Measurements from ENCODE around the gene HNRNPF. TPM values are rescaled to one million over a fixed set of nuclear protein-coding genes. Genes with fewer than 3 reads are reported as not detected.

HNRNPF gene
- total RNA-seq, 1 donor, result 229 TPM

DNA sequence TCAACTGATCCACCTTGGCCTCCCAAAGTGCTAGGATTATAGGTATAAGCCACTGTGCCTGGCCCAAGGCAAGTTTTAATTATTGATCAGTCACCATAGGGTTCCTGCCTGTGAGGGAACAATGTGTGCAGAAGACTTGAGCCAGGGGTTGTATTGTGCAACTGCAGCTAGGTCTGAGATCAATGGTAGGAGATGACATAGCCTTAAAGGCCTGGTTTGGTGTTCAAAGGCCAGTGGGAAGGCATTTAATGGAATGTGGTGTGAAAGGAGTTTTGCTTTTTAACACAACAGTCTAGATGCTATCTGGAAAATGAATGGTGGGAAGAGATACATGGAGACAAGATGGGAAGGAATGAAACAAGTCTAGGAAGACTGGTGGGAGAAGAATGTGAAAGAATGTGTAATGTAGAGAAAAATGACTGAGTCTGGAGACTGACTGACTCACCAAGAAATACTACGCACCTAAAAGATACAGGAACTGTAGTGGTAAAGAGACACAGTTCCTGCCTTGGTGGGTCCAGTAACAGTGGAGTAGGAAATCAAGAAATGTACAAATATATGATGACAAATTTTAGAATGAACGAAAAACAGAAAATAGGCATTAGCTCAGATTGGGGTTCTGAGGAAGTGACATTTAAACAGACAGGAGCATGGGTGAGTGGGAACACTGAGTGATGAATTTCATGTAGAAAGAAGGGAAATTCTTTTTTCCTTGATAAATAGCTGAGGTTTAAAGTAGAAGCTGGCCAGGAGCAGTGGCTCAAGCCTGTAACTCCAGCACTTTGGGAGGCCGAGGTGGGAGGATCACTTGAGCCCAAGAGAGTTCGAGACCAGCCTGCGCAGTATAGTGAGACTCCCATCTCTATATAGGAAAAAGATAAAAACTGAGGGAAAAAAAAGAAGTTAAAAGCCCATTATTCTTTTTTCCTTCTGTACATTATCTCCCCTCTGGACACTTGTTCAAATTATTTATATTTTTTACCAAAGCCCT is 9.4 kb downstream of the HNRNPF start:
- Histone ChIP-seq H2AFZ (ENCODE audit: low read length) (no peak overlapping the region), H3K79me2 (ENCODE audit: insufficient read depth, low read length) (peaks cover 98% of the 10 kb centered on the region), H3K4me2 (ENCODE audit: insufficient read depth, low read length) (peak overlapping the region; percentile 3), H3K27ac (ENCODE audit: low read depth, low read length) (peak overlapping the region; percentile 57), H4K20me1 (ENCODE audit: insufficient read depth, low read length) (peaks cover 81% of the 10 kb centered on the region), H3K4me1 (ENCODE audit: insufficient read depth, low read length) (peaks cover 47% of the 10 kb centered on the region), H3K36me3 (ENCODE audit: insufficient read depth, low read length) (peaks cover 8% of the 10 kb centered on the region), H3K9me3 (ENCODE audit: low read depth, low read length) (no peaks in the 10 kb centered on the region), H3K27me3 (ENCODE audit: insufficient read depth, low read length) (no peaks in the 10 kb centered on the region), H3K4me3 (ENCODE audit: insufficient read depth, low read length) (no peak overlapping the region)
- peak; percentile 84 for DNase-seq (ENCODE audit: insufficient read length, low spot score, missing footprints)
- TF ChIP-seq, protein P1, sequence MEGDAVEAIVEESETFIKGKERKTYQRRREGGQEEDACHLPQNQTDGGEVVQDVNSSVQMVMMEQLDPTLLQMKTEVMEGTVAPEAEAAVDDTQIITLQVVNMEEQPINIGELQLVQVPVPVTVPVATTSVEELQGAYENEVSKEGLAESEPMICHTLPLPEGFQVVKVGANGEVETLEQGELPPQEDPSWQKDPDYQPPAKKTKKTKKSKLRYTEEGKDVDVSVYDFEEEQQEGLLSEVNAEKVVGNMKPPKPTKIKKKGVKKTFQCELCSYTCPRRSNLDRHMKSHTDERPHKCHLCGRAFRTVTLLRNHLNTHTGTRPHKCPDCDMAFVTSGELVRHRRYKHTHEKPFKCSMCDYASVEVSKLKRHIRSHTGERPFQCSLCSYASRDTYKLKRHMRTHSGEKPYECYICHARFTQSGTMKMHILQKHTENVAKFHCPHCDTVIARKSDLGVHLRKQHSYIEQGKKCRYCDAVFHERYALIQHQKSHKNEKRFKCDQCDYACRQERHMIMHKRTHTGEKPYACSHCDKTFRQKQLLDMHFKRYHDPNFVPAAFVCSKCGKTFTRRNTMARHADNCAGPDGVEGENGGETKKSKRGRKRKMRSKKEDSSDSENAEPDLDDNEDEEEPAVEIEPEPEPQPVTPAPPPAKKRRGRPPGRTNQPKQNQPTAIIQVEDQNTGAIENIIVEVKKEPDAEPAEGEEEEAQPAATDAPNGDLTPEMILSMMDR (IDR thresholded peaks at IDR 0.05; ENCODE audit: extremely low read depth, low read depth, low read length), result no peak

DNA sequence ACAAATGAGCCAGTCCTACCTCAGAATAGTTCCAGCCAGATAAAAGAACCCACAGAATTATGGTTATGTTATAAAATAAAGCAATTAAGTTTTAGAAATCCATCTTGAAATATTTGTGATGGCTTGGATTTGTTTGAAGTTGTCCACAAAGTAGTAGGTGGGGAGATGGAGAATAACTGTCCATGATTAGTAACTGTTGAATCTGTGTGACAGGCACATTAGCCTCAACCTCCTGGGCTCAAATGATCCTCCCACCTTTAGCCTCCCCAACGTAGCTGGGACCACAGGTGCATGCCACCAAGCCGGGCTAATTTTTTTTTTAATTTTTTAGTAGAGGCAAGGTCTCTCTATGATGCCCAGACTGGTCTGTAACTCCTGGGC is 10.1 kb downstream of the HNRNPF start:
- peaks cover 15% of the 10 kb centered on the region for H3K36me3 ChIP-seq (ENCODE audit: insufficient read depth, low read length)

DNA sequence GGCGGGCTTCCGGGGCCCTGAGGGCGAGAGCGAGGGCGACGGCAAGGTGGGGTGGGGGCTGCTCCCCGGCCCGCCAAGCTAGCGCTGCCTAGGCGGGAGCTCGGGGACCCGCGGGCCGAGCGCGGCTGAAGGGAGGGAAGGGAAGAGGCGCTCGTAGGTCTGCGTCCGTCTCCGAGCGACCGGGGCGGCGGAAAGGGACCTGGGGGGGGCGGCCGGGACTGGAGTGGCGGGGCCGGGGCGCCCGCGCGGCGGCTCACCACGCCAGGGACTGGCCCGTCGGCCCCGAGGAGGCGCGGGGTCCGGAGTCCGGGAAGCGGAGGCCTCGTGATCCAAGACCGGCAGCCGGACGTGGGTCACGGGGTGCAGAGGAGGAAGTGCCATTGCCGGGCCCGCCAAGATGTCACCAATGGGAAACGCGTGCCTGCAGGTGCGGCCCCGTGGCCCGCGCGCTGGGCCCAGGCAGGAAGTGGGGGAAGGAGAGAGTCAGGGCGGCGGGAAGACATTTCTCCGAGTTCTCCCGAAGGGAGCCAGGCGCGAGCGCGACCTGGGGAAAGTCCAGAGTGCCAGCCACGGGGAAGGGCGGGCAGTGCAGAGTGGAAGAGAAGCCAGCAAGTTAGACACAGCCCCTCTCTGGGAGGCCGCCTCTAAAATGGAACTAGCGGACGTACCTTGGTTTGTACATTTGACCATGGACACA is 11.9 kb downstream of the HNRNPF start:
- Histone ChIP-seq H3K4me3 (ENCODE audit: insufficient read depth, low read length) (peak overlapping the region; percentile 77), H3K4me2 (ENCODE audit: insufficient read depth, low read length) (peak overlapping the region; percentile 81), H3K9me3 (ENCODE audit: low read depth, low read length) (no peaks in the 10 kb centered on the region), H2AFZ (ENCODE audit: low read length) (peak overlapping the region; percentile 56), H3K27me3 (ENCODE audit: insufficient read depth, low read length) (no peaks in the 10 kb centered on the region), H3K27ac (ENCODE audit: low read depth, low read length) (peak overlapping the region; percentile 57), H3K4me1 (ENCODE audit: insufficient read depth, low read length) (peaks cover 39% of the 10 kb centered on the region), H4K20me1 (ENCODE audit: insufficient read depth, low read length) (peaks cover 76% of the 10 kb centered on the region), H3K36me3 (ENCODE audit: insufficient read depth, low read length) (peaks cover 31% of the 10 kb centered on the region), H3K79me2 (ENCODE audit: insufficient read depth, low read length) (peaks cover 98% of the 10 kb centered on the region)
- TF ChIP-seq, protein P1 (IDR thresholded peaks at IDR 0.05; ENCODE audit: extremely low read depth, low read depth, low read length), result no peak
- peak; percentile 96 for DNase-seq (ENCODE audit: insufficient read length, low spot score, missing footprints)

More for the DNA sequence above, 10.1 kb downstream of the HNRNPF start:
- Histone ChIP-seq H3K9me3 (ENCODE audit: low read depth, low read length) (no peaks in the 10 kb centered on the region), H3K4me3 (ENCODE audit: insufficient read depth, low read length) (no peak overlapping the region), H3K27ac (ENCODE audit: low read depth, low read length) (peak overlapping the region; percentile 57), H3K79me2 (ENCODE audit: insufficient read depth, low read length) (peaks cover 98% of the 10 kb centered on the region), H2AFZ (ENCODE audit: low read length) (no peak overlapping the region), H3K4me2 (ENCODE audit: insufficient read depth, low read length) (no peak overlapping the region), H3K4me1 (ENCODE audit: insufficient read depth, low read length) (peaks cover 42% of the 10 kb centered on the region), H3K27me3 (ENCODE audit: insufficient read depth, low read length) (no peaks in the 10 kb centered on the region), H4K20me1 (ENCODE audit: insufficient read depth, low read length) (peaks cover 79% of the 10 kb centered on the region)
- TF ChIP-seq, protein P1 (IDR thresholded peaks at IDR 0.05; ENCODE audit: extremely low read depth, low read depth, low read length), result no peak
- DNase-seq (ENCODE audit: insufficient read length, low spot score, missing footprints), result no peak

Measured in osteoblast (primary cell).